NK-92 (cell line): ENCODE results near the gene PRKCA.
"Not testable (repeated sequence)": the region's sequence is repeated elsewhere in the genome, so short reads cannot be mapped to it uniquely, and the experiment has no call there.

Experiments used
- DNase-seq: peaks from one replicate; lab custom pipeline; 2025; ENCODE audit not compliant: unreplicated experiment; lab: John Stamatoyannopoulos, UW

PRKCA gene

DNA sequence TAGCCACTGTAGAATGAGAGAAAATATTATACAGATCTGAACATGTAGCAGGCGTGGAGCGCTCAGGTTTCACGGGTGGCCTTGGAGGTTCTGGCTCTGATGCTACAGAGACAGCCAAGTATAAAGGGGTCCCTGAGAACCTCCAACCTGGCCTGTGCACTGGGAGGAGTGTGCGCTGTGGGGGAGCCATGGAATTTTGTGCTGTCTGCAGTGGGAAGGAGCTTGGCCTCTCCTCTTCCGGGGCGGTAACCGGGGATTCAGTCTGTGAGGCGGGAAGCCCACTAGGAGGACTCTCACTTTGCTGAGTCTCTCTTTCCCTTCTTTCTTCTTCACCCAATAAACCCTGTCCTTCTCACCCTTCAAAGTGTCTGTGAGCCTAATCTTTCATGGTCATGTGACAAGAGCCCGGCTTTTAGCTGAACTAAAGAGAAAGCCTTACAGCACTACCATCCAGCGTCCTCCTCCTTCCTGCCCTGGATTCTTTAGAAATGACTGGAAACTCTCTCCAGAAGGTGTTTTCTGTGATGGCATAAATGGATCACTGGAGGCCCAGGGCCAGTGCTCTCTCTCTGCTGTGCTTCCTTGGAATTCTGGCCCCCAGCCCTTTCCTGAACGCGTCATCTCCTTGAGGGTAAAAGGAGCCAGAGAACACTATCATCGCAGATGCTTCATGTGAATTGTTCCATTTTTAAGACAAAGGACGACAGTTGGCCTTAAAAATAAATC is 300.4 kb downstream of the PRKCA start:
- DNase-seq = no peak

DNA sequence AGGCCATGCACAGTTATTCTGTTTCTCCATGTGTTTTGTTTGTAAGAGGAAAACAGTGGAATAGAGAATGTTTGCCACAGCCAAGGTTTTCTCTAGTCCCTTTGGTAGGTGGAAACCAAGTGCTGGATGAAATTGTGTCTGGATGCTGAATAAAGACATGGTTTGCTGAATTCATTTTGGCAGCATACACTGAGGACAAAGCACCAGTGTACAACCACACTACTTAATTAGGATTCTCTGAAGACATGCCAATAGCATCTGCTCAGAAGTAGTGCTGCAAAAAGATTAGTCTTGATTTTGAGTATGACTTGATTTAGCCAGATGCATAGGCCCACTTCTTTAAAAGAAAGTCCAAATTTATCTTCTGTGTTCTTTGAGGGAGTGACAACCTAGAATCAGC is 302.0 kb downstream of the PRKCA start:
- DNase-seq = no peak

DNA sequence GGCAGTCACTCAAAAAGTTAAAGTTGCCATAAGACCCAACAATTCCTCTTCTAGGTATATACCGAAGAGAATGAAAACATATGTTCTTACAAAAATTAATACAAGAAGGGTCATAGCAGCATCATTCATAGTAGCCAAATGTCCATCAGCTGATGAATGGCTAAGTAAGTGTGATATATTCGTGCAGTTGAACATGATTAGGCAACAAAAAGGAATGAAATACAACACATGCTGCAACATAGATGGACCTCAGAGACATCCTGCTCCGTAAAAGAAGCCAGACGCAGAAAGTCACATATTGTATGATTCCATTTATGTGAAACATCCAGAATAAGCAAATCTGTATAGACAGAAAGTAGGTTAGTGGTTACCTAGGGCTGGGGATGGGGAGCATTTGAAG is 303.1 kb downstream of the PRKCA start:
- DNase-seq = no peak

DNA sequence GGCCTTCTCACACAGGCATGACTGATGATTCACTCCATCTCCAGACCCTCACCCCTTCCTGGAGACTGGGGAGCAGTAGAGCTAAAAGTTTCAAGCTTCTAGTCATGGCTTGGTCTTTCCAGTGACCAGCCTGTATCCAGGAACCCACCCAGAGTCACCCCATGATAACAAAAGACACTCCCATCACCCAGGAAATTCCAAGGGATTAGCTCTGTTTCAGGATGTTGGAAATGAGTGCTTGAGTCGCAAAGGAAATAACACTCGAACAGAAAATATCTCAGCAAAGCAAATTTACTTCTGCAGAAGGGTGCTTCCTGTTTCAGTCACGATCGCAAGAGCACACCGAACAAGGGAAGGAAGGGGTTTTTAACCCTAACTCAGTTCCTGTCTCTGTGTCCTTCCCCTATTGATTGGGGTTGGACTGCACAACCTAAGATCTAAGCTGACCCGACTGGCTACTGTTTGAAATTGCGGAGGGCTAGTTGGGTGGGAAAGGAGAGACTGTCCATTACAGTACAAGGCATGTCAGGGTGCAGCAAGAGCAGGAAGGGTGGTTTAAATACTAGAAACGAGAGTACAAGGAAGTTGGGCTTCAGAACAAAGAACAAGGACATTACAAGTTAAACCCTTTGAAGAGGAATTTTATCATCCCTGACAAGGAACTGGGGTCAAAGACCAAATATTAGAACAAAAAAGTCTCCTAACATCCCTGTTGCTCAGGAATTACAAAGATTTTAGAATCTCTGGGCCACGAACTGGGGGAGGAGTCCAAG is 308.1 kb downstream of the PRKCA start:
- DNase-seq = no peak

DNA sequence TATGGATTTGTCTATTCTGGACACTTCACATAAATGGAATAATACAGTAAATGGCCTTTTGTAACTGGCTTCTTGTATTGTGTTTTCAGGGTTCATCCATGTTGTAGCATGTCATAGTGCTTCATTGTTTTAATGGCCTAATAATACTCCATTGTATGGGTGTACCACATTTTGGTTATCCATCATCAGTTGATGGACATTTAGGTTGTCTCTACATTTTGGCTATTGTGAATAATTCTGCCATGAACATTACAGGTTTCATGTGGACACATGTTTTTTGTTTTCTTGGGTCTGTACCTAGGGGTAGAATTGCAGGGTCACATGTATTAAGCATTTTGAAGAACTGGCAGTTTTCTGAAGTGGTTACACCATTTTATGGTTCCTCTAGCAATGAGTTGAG is 309.0 kb downstream of the PRKCA start:
- no peak for DNase-seq

DNA sequence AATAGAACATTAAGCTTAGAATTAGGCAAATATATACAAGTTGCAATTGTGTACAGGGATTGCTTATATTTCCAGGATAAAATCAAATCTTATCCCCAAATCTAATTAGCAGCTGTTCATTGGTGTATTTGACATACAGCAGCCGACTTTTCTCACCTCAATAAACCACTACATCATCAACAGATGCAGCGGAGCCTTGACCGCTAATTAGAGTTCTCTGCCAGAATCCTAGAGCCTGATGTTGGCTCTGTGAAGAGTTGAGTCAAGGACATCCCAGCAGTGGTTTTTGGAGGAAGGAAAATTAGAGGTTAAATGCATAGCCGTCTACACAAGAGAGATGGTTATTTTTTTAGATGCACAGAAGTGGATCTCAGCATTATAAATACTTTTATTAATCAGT is 310.6 kb downstream of the PRKCA start:
- DNase-seq = no peak

DNA sequence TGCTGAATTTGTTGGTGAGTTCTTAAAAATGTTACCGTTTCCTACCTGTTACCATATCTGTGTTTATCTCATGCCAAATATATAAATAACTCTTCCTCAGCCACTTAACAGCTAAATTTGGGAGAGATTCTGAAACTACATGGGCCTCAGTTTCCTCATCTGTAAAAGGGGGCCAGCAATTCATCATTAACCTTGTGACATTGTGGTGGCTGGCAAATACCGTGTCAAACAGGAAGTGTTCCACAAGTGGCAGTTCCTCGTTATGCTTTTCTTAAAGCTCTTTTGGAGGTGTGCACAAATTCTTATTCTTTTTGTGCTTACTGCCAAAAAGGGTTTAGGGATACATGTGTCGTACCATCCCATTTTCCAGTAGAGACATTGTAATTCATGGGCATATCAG is 312.1 kb downstream of the PRKCA start:
- no peak for DNase-seq

DNA sequence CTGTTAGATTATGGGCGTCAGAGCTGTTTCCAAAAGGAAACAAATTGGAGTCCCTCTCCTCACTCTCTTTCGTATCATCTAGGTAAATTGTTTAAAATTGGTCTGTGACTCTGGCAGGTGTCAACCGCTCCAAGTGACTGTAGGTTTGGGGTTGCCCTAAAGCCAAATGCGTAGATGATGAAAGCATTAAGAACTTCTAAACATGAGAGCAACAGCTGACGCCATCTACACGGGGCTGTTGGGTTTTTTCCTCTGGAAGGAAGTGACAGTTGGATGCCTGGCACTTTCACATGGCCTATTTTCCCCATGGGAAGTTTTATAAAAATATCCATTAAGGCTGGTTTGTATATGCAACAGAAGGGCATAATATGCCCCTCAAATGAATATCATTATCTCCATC is 316.8 kb downstream of the PRKCA start:
- no peak for DNase-seq

DNA sequence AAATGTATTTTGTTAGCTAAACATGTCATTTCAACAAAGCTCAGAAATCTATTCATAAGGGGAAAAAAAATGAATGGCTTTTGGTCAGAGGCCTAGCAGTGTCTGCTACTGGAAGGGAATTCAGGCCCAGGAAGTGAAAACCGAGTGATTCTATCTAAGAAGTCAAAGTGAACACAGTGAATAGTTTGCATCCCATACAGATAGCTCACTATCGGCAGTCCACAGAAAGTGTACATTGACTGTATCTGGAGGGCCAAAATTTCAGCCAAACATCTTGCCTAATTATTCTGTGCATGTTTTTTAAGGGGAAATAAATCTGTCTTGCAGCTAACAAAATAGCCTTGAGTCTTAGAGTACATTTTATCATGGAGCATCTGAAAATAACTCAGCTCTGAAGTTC is 318.1 kb downstream of the PRKCA start:
- DNase-seq = no peak

DNA sequence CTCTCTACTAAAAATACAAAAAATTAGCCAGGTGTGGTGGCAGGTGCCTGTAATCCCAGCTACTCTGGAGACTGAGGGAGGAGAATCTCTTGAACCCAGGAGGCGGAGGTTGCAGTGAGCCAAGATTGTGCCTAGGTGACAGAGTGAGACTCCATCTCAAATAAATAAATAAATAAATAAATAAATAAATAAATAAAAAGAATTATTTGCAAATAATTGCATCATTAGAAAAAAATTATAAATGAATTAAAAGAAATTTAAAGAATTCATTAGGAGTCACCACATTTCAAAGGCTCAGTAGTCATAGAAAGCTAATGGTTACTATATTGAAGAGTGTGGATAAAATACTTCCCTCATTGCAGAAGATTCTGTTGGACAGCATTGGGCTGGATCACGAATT is 322.2 kb downstream of the PRKCA start:
- not testable (repeated sequence) for DNase-seq

DNA sequence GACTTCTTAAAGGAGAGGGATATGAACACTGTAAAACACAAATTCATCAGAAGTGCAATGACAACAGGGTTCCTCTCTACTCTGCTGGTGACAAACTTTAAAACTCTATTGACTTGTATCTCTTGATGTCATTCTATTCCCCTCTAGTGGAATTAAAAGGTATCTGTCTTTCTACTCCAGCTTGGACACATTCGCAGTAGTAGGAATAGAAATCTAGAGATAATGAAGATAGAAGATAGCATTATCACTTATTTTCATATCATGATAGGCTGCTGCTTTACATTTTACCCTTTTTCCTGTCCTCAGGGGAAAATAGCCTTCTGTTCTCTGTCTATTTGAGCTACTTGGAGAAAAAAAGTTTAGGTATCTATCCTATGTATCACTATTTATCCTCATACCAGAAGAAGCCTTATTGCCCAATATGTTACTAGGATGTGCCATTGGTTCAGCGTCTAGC is 322.9 kb downstream of the PRKCA start:
- DNase-seq = no peak

DNA sequence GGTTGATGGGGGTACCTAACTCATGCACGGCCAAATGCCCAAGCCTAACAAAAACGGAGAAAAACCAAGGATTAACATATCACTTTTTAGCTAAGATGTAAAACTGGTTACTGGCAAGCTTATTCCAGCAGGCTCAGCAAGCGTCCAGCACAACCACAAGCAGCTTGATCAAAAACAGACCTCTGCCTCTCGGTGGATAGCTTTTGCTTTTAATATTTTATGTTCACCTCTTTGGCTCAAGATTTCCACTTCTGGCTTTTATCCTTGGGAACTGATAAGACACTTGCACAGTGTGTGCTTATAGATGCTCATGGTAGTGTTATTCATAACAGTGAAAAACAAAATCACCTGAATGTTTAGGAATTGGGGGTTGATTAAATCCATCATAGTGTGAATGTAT is 325.6 kb downstream of the PRKCA start:
- no peak for DNase-seq

DNA sequence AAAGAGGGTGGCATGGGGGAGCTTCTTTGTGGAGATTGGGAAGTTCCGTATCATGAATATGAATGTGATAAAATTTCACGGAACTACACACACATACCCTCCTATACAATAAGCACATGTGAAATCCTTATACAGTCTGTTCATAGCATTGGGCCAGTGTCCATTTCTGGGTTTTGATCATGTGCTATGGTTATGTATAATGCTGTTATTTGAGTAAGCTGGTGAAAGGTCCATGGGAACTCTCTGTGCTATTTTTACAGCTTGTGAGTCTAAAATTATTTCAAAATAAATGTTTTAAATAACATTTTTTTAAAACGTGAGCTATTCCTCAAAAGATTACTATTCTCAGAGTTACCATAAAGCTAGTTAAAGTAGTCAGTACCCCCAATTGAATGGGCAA is 327.3 kb downstream of the PRKCA start:
- no peak for DNase-seq

DNA sequence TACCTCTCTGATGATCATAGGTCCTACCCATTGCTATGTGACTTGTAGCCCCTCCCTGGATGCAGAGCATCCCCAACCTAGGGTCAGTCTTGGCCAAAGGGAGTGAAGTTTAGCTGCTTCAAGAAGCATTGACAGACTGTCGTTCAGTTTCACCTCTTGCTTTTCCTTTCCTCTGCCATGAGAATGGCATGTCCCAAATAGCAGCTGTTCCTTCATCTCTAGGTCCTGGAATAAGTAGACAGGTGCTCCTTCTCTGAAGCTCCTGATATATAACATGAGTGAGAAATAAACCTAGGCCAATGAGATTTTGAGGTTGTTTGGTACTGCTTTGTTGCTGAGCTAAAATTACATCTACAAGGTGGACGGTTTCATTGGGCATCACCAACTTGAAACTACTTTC is 328.0 kb downstream of the PRKCA start:
- no peak for DNase-seq

DNA sequence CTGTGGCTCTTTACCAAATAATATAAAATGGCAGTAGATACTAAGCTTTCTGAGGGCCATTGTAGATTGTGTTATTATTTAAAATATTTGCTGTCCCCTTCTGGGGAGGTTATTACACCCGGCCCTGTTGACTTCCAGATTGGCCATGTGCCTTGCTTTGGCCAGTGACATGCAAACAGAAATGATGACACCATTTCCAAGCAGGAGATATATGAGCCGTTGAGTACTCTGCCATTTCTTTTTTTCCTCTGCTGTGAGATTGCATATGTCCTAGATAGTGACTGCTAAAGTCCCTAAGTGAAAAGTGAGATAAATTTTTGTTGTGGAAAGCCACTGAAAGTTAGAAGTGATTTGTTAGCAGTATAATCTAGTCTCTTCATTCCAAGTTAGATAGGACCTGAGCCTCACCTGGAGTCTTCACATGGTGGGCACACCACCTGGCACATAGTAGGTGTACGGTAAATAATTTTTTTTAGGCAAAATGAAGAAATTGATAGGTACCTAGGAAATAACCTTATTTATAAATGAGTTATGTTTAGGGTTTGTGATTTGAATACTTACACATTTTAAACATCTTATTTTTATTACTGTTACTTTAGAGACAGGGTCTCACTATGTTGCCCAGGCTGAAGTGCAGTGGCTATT is 328.5 kb downstream of the PRKCA start:
- DNase-seq = no peak

DNA sequence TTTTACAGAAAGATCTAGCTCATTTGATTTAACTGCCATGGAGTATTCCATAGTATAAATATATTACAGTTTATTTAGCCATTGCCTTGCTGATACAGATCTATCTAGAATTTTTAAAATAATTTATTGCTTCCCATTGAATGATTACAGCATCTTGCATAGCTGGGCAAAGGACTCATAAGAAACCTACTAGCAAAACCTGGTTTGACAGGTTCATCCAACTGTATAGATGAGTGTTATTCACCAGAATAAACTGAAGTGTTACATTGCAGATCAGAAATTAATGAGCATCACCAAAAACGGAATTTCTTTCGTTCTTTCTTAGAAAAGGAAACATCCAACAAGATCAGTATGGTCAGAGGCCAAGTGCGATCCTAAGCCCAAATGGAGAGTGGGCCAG is 330.3 kb downstream of the PRKCA start:
- DNase-seq = no peak

DNA sequence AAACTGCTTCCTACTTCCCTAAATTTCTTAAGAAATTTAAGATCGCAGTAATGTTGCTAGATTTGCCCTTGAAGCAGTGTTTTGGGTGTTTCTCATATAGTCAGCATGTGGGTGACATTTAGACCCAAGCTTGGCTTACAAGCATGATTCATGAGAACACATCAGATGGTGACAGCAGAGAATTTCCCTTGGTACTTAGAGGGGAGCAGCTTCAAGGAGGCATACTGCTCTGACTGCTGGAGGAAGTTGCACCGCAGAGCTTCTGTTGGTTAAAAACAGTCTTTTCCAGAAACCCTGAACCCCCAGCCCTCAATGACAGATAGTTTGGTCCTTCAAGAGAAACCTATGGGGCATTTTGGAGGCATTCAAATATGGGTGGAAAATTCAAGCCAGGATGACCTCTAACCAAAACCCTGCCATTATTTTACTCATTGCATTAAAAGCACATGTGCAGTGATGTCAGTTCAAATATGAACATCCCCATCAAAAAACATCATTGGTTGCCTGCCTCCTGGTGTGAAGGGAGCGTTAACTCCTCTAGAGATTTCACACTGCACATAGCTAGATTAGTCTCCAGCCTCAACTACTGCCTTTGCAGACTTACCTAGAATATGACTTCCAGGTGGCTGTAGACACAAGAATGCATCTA is 331.0 kb downstream of the PRKCA start:
- no peak for DNase-seq

DNA sequence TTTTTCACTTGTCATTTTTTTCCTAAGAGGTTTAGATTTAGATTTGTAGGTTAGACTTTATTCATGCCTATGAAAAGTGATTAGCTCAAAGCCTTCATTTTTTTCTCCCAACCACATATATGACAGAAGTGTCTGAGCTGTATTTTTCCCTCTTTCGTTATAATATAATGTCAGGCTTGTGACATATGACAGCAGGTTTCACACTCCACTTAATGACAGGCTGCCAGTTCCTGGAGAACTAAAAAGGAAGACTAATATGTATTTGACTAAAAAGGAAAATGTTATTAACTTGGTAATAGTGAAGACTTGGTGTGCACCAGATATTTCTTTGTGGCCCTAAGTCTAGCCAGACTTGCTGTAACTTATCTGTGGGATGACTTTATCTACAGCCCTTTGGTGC is 331.8 kb downstream of the PRKCA start:
- DNase-seq = no peak

DNA sequence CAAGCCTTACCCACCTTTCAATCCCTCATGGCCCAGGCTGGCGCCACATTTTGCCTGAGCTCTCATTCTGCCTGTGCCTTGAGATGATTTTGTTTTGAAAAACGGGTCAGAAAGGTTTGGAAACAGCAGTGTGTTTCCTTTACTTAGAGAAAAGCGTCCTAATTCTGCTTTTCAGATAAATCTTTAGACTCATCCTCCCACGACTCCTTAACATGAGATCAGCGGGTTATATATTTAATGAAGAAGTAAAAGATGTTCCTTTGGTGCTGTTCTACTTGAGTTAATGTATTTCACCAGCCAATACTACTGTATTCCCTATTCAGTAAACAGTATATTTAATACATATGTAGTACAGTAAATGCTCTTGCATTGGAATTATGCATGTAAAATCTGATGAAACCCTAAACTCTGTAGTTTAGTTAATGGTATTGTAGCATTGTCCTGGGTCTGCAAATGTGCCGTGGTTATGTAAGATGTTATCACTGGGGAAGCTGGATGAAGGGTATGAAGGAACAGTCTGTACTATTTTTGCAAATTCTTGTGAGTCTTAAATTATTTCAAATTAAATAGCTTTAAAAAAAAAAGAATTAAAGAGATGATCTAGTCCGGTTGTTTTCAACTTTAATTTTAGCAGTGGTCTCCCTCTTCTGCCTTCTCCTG is 333.1 kb downstream of the PRKCA start:
- DNase-seq = no peak

DNA sequence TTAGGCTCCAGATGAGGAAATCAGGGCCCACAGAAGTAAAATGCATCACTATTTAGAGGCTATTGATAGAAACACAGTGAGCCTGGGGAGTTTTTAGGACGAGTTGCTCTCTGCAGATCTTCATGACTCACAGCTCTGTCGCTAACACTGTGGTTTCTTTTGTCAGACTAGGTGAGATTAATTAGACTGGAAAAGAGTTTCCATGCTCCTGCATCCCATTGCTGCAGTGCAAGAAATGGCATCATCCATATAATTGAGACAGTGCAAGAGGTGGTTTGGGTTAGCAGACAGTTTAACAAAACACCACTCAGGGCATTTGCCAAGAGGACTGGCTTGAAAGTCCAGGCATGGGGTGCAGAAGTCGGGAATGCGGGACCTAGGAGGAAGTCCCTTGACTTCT is 333.7 kb downstream of the PRKCA start:
- DNase-seq = no peak

DNA sequence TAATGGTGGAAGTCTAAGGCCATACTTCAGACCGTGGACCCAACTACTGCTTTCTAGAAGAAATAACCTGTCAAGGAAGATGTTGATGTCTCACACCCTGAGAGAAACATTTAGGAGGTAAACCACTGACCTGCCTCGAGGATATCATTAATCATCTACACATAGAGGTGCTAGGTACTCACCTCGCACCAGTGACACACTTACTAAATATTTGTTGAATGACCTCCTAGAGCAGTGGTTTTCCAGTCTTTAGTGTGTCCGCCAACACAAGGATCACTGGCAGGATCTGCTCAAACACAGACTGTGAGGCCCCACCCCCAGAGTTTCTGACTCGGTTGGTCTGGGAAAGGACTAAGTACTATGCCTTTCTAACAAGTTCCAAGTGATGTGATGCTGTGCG is 335.1 kb downstream of the PRKCA start:
- DNase-seq = no peak
